GM12873 (cell line): ENCODE results near the gene VMP1.
A peak's percentile ranks its signal among the peaks of the same experiment; 100 is the strongest.

Experiments used
- CTCF ChIP-seq: IDR thresholded peaks from 2 replicates; pipeline ENCODE4 v1.5.1; 2012; ENCODE audit warnings: low read depth, mild to moderate bottlenecking, moderate library complexity, low read length, control low read depth; ENCODE audit not compliant: insufficient read depth; ENCODE audit errors: missing control alignments

VMP1 gene

GRCh38 chr17:59752922-59753321 lies 45.5 kb downstream of the VMP1 start:
- TF ChIP-seq CTCF: no peak

- peak; percentile 57 for TF ChIP-seq CTCF
These were observed 46.3 kb downstream of the VMP1 start for GRCh38 chr17:59753522-59754467.

- no peak for TF ChIP-seq CTCF
These were observed 47.1 kb downstream of the VMP1 start for GRCh38 chr17:59754552-59754951.

- no peak for TF ChIP-seq CTCF
These were observed 48.9 kb downstream of the VMP1 start for GRCh38 chr17:59756236-59756818.

GRCh38 chr17:59757043-59757442 lies 49.6 kb downstream of the VMP1 start:
- TF ChIP-seq CTCF: no peak

GRCh38 chr17:59757470-59757869 lies 50.0 kb downstream of the VMP1 start:
- TF ChIP-seq CTCF: no peak

GRCh38 chr17:59757881-59758385 lies 50.5 kb downstream of the VMP1 start:
- TF ChIP-seq CTCF: no peak
